DND-41 (cell line): ENCODE measurements around the gene EHD3.

Experiments used
- ATAC-seq: fragments of 200-7000 bp; cut with Tn5 transposase; 3 replicates; pipeline ENCODE4 v1.9.1; 2021; ENCODE audit warnings: low read depth; ENCODE audit not compliant: insufficient read depth
- DNase-seq: peaks from one replicate; pipeline ENCODE4 v3.0.0-alpha.2; 2020
- H2AFZ ChIP-seq: 2 replicates; pipeline ENCODE4 v1.6.0; 2012; ENCODE audit warnings: low read depth, low read length
- H3K27ac ChIP-seq: 2 replicates; pipeline ENCODE4 v1.5.1; 2012; ENCODE audit warnings: low read length, inconsistent platforms
- H3K27me3 ChIP-seq: fragments of 200-600 bp; sonication (generic); 2 replicates; pipeline ENCODE4 v1.6.0; 2012; ENCODE audit warnings: low read length, mild to moderate bottlenecking, inconsistent platforms; ENCODE audit not compliant: insufficient read depth, poor library complexity
- H3K36me3 ChIP-seq: 2 replicates; pipeline ENCODE4 v1.5.1; 2012; ENCODE audit warnings: low read length, inconsistent platforms; ENCODE audit not compliant: insufficient read depth
- H3K4me1 ChIP-seq: 2 replicates; pipeline ENCODE4 v1.5.1; 2012; ENCODE audit warnings: mild to moderate bottlenecking, low read length; ENCODE audit not compliant: insufficient read depth
- H3K4me2 ChIP-seq: 2 replicates; pipeline ENCODE4 v1.6.0; 2012; ENCODE audit warnings: mild to moderate bottlenecking, moderate library complexity, low read length, inconsistent platforms; ENCODE audit not compliant: insufficient read depth
- H3K4me3 ChIP-seq, 2 experiments: fragments of 200-600 bp in 1 of 2; shearing (Covaris generic) in 1 of 2; 2 replicates each; pipeline ENCODE4 v1.5.1; 2012 to 2016; ENCODE audit warnings: inconsistent platforms in 2 of 2, low read length in 2 of 2, mild to moderate bottlenecking in 2 of 2, low read depth in 1 of 2, moderate library complexity in 1 of 2
- H3K79me2 ChIP-seq: 2 replicates; pipeline ENCODE4 v1.6.0; 2012; ENCODE audit warnings: low read length, inconsistent platforms; ENCODE audit not compliant: insufficient read depth
- H3K9ac ChIP-seq: 2 replicates; pipeline ENCODE4 v1.6.0; 2012; ENCODE audit warnings: low read depth, mild to moderate bottlenecking, inconsistent platforms, low read length, moderate library complexity
- H3K9me3 ChIP-seq: 2 replicates; pipeline ENCODE4 v1.5.1; 2012; ENCODE audit warnings: low read length, moderate library complexity, mild to moderate bottlenecking, inconsistent platforms; ENCODE audit not compliant: insufficient read depth, severe bottlenecking
- H4K20me1 ChIP-seq: 2 replicates; pipeline ENCODE4 v1.6.0; 2012; ENCODE audit warnings: low read length; ENCODE audit not compliant: insufficient read depth
- EZH2 ChIP-seq: IDR thresholded peaks from 3 replicates; pipeline ENCODE4 v1.6.1; 2012; ENCODE audit warnings: borderline replicate concordance, low read depth, mild to moderate bottlenecking, moderate library complexity, low read length, inconsistent platforms; ENCODE audit not compliant: severe bottlenecking
- TF ChIP-seq, protein P1 (sequence below): IDR thresholded peaks from 2 replicates; pipeline ENCODE4 v1.5.1; 2012; ENCODE audit warnings: borderline replicate concordance, low read length, moderate library complexity, mild to moderate bottlenecking; ENCODE audit not compliant: poor library complexity, severe bottlenecking; ENCODE audit errors: extremely low read depth

The EHD3 gene

DNA sequence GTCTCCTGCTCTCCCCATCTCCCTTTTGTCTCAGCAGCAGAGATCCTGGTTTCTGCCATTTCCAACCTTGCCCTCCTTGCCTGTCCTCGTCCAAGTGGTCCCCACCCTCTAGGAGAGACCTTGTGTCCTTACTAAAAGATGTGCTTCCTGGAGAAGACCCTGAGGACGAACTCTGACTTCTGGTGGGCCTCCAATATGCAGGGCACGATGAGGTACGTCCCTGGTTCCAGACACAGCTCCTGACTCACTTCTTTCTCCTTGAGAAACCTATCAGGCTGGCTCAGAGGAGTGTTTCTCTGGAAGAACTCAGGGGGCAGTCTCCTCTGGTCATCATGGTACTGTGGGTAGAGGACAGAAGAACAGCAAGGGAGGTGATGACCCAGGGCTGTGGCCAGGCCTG, 44.8 kb upstream of the EHD3 start:
- H3K27ac ChIP-seq: no peak overlapping the region
- no peaks in the 10 kb centered on the region for H3K36me3 ChIP-seq
- H3K4me2 ChIP-seq: no peak overlapping the region
- no peaks in the 10 kb centered on the region for H3K79me2 ChIP-seq
- H3K4me3 ChIP-seq: no peak overlapping the region
- ATAC-seq (no peak), DNase-seq (no peak)
- H4K20me1 ChIP-seq: no peaks in the 10 kb centered on the region
- H3K4me1 ChIP-seq: no peaks in the 10 kb centered on the region
- no peaks in the 10 kb centered on the region for H3K9me3 ChIP-seq
- H3K27me3 ChIP-seq: no peaks in the 10 kb centered on the region
- H3K9ac ChIP-seq: no peak overlapping the region
- no peak overlapping the region for H2AFZ ChIP-seq
- TF ChIP-seq, protein P1, sequence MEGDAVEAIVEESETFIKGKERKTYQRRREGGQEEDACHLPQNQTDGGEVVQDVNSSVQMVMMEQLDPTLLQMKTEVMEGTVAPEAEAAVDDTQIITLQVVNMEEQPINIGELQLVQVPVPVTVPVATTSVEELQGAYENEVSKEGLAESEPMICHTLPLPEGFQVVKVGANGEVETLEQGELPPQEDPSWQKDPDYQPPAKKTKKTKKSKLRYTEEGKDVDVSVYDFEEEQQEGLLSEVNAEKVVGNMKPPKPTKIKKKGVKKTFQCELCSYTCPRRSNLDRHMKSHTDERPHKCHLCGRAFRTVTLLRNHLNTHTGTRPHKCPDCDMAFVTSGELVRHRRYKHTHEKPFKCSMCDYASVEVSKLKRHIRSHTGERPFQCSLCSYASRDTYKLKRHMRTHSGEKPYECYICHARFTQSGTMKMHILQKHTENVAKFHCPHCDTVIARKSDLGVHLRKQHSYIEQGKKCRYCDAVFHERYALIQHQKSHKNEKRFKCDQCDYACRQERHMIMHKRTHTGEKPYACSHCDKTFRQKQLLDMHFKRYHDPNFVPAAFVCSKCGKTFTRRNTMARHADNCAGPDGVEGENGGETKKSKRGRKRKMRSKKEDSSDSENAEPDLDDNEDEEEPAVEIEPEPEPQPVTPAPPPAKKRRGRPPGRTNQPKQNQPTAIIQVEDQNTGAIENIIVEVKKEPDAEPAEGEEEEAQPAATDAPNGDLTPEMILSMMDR: no peak
- no peak for TF ChIP-seq EZH2

DNA sequence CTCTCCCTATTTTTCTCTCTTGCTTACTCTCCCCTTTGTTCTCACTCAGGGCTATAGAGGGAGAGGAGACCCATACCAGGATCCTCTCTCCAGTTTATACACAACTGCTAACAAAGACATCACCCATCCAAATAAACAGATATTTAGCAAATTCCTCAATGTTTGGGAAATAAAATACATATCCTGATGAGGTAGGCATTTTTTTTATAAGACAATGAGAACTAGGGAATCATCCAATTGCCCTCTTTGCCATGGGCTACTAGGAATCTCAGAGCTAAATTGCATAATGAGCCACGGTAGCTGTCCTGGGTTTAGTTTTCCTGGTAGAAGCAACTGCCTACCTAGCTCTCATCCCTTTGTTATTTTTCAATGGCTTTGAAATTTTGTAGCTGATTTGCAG, 43.8 kb upstream of the EHD3 start:
- no peak for TF ChIP-seq EZH2
- TF ChIP-seq, protein P1: no peak
- no peak overlapping the region for H3K4me3 ChIP-seq
- no peak overlapping the region for H3K27ac ChIP-seq
- DNase-seq: no peak
- no peaks in the 10 kb centered on the region for H3K36me3 ChIP-seq
- no peak overlapping the region for H2AFZ ChIP-seq
- H3K4me2 ChIP-seq: no peak overlapping the region
- no peak for ATAC-seq
- no peaks in the 10 kb centered on the region for H3K27me3 ChIP-seq
- H3K79me2 ChIP-seq: no peaks in the 10 kb centered on the region
- no peaks in the 10 kb centered on the region for H4K20me1 ChIP-seq
- H3K9me3 ChIP-seq: no peaks in the 10 kb centered on the region
- H3K4me1 ChIP-seq: no peaks in the 10 kb centered on the region
- H3K9ac ChIP-seq: no peak overlapping the region

DNA sequence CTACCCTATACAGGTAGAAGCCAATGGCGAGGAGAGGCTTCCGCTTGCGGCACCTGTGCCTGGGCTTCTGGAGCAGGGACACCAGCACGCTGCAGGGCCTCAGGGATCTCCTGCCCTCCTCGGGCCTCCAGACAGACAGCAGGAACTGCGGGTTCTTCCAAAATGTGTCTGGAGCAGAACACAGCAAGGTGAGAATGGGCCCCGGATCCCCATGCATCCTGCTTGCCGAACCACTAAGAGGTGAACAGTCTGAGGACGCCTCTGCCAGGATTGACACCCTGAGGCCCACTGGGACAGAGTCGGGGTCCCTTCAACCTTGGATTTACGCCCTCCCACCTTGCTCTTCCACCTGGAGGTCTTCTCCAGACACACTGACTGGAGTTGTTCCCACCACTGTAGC, 42.0 kb upstream of the EHD3 start:
- DNase-seq (no peak), ATAC-seq (no peak)
- no peak overlapping the region for H2AFZ ChIP-seq
- H3K79me2 ChIP-seq: no peaks in the 10 kb centered on the region
- no peaks in the 10 kb centered on the region for H3K36me3 ChIP-seq
- H3K4me1 ChIP-seq: no peaks in the 10 kb centered on the region
- H4K20me1 ChIP-seq: no peaks in the 10 kb centered on the region
- H3K9ac ChIP-seq: no peak overlapping the region
- H3K9me3 ChIP-seq: no peaks in the 10 kb centered on the region
- H3K4me2 ChIP-seq: no peak overlapping the region
- no peak overlapping the region for H3K4me3 ChIP-seq
- TF ChIP-seq EZH2: no peak
- TF ChIP-seq, protein P1: no peak
- no peak overlapping the region for H3K27ac ChIP-seq
- no peaks in the 10 kb centered on the region for H3K27me3 ChIP-seq

DNA sequence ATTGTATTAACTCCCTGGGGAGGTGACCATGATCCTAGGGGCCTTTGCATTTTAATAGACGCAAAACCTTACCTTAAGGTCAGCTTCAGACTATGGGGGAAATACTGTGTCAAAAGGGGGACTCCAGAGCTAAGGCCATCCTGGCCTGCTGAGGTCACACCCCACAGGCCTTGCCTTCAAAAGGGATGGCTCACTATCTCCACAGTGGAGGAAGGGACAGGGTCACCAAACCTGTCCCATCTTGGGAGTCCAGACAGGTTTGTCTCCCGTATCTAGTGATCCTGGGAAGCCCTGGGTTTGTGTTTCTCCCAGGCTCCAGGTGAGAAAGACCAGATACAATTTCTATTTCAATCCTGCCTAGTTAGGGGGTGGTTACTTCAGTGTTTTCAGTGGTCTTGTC, 41.6 kb upstream of the EHD3 start:
- ATAC-seq: no peak

More for the DNA sequence above, 41.6 kb upstream of the EHD3 start:
- Histone ChIP-seq H3K4me2 (no peak overlapping the region), H3K4me1 (no peaks in the 10 kb centered on the region), H3K79me2 (no peaks in the 10 kb centered on the region), H4K20me1 (no peaks in the 10 kb centered on the region), H3K4me3 (no peak overlapping the region), H3K27me3 (no peaks in the 10 kb centered on the region), H3K9me3 (no peaks in the 10 kb centered on the region), H2AFZ (no peak overlapping the region), H3K9ac (no peak overlapping the region), H3K36me3 (no peaks in the 10 kb centered on the region), H3K27ac (no peak overlapping the region)
- DNase-seq: no peak
- no peak for TF ChIP-seq EZH2
- TF ChIP-seq, protein P1: no peak
